ENCODE results near the gene MIEF2.
"Not testable (repeated sequence)": the region's sequence is repeated elsewhere in the genome, so short reads cannot be mapped to it uniquely, and the experiment has no call there.

The MIEF2 gene, protein sequence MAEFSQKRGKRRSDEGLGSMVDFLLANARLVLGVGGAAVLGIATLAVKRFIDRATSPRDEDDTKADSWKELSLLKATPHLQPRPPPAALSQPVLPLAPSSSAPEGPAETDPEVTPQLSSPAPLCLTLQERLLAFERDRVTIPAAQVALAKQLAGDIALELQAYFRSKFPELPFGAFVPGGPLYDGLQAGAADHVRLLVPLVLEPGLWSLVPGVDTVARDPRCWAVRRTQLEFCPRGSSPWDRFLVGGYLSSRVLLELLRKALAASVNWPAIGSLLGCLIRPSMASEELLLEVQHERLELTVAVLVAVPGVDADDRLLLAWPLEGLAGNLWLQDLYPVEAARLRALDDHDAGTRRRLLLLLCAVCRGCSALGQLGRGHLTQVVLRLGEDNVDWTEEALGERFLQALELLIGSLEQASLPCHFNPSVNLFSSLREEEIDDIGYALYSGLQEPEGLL

DNA sequence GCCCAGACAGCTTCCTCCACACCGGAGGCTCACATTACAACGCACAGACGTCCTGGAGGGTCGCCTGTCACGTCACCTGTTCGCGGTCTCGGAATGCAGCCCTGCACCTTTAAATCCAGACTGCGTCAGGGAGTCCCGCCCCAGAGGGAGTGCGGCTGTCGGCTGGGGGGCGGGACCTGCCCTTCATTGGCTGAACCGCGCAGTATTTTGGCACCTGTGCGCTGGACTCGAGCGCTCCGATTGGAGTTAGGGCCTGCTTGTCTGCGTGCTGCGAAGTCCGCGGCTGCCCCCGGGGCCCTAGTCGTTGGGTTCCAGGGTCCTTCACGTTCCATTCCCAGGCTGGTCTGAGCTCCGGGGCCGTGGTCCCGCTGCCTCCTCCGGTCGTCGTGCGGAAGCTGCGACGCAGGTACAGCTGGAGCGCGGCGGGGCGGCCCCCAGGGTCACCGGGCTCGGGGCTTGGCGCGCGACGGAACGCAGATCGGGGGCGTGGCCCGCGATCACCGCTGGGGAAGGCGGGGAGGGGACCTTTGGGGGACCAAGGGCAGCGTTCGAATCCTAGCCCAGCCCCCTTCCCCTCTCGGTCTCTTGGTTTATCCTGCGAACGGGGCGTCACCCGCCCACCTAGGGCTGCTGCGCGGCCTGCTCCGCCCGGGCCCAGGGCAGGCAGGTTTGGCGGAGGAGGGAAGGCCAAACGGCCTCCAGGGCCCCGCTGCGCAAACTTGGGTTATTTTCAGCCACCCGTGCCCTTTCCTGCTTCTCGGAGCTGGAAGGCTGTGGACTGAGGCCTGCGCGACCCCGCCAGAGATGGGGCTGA lies at the start of gene MIEF2:
Gene MIEF2 (plus strand): TSS at position 331 of the 814 bp plus-strand sequence. CDS start 2,059 bp downstream, outside the sequence.
- in situ Hi-C loops (cut with MboI; ENCODE audit: low sequenced_read_pairs), result no loop called here

DNA sequence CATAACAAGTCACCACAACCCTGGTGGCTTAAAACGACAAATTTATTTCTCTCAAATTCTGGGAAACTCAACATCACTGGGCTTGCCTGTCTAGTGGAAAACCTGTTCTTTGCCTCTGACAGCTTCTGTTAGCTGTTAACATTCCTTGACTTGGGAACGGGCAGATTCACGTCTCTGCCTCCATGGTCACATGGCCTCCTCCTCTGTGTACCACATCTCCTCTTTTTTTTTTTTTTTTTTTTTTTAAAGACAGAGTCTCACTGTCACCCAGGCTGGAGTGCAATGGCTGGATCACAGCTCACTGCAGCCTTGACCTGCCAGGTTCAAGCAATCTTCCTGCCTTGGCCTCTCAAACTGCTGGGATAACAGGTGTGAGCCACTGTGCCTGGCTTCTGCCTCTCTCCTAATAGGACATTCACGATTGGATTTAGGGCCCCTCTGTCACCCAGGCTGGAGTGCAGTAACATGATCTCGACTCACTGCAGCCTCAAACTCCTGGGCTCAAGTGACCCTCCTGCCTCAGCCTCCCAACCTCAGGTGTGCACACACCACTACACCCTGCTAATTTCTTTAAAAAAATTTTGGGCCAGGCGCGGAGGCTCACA lies 46.7 kb upstream of the MIEF2 start:
- in situ Hi-C loops (cut with MboI; ENCODE audit: low sequenced_read_pairs), result no loop called here

DNA sequence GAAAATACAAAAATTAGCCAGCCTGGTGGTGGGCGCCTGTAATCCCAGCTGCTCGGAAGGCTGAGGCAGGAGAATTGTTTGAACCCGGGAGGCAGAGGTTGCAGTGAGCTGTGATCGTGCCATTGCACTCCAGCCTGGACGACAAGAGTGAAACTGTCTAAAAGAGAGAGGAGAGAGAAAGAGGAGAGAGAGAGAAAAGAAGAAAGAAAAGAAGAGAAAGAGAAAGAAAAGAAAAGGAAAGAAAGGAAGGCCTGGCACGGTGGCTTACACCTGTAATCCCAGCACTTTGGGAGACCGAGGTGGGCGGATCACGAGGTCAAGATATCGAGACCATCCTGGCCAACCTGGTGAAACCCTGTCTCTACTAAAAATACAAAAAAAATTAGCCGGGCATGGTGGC lies 43.6 kb upstream of the MIEF2 start:
- in situ Hi-C loops (cut with MboI; ENCODE audit: low sequenced_read_pairs), result not testable (repeated sequence)

DNA sequence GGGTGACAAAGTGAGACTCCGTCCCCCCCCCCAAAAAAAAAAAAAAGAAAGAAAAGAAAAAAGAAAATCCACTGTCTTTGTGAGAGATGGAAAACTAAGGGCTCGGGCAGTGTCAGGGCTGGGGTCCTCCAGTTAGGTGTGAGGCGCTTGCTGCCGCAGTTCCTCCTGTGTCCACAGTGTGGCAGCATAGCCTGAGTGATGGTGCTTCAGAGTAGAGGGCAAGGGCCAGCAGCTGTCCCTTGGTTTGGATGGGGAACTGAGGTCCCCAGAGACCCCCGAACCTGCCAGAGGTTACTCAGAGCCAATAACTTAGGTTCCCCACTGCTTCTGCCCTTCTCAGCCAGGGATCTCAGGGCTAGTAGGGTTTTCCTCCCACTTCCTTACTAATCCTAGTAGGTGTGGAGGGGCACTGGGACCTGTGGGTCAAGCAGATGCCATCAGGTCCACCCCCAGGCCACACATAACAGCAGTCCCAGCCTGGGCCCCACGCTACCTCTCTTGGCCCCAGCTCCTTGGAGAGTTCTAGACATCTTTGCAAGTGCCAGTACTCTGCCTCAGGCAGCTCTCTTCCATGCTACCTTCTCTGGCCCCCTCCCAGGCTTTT lies 42.9 kb upstream of the MIEF2 start:
- in situ Hi-C loops (cut with MboI; ENCODE audit: low sequenced_read_pairs), result no loop called here

DNA sequence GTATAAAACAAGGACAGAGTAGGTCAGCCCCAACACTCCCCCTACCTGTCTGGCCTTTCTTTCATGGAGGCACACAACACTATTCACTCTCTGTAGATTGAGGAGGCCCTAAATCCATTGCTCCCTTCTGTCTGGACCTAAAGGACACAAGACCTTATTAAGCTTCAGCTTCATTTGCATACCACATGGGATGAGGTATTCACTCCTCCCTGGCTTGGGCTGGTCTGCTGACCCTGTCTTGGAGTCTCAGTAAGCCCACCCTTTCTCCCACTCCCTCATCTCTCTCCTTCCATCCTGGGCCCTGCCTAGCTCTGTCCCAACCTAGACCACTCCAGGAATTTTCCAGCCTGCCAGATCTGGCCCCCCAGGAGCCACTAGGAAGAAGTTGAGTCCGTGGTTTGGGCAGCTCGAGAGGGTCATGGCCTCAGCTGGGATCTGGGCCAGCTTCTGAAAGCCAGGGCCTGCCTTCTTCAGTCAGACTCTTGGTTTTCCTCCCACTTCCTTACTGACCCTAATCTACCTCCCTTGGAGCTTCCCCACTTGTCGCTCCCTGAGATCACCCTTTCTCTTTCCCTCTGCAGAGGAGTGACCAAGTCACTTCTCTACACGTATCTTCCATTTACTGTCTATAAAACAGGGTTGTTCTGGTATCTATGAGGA lies 41.6 kb upstream of the MIEF2 start:
- in situ Hi-C loops (cut with MboI; ENCODE audit: low sequenced_read_pairs), result no loop called here

DNA sequence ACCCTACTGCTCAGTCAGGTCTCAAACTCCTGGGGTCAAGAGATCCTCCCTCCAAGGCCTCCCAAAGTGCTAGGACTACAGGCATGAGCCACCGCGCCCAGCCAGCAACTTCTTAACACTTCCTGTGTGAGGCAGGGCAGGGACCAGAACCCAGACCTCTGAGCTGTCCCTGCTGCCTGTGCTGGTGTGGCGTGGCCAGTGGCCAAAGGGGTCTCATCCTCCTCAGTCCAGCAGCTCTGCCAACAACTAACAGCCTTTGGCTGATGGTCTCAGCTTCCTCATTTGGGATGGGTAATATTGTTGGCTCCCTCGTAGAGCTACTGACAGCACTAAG lies 36.4 kb upstream of the MIEF2 start:
- in situ Hi-C loops (cut with MboI; ENCODE audit: low sequenced_read_pairs), result no loop called here

DNA sequence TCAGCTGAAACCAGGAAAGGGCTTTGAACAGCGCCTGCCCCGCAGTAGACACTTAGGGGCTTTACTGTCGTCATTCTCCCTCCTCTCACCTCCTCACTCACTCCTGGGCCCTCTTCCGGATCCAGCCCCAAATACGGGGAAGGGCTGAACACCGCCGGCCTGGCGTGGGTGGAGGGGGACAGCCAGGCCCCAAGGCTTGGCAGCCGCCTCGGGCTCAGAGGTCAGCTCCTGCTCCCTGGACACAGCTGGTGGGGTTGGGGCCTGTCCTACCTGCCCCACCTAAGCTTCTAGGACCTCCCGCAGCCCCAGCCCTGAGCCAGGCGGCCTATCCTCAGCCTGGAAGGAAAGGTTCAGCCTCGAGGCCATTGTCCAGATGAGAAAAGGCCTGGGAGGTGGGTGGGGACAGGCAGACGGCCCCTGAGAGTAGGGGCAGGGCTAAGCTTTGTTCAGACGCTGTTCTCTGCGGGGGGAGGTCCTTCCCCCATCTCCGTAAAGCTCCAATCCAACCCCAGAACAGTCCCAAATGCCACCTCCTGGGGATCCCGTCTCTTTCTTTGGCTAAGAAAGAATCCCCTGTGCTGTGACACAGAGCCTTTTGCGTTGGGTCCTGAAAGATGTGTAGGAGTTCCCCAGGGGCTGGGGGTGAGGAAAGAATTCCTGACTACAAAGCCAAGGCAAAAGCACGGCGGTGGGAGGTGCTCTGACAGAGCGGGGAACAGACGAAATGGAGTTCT lies 35.9 kb upstream of the MIEF2 start:
- in situ Hi-C loops (cut with MboI; ENCODE audit: low sequenced_read_pairs), result no loop called here

DNA sequence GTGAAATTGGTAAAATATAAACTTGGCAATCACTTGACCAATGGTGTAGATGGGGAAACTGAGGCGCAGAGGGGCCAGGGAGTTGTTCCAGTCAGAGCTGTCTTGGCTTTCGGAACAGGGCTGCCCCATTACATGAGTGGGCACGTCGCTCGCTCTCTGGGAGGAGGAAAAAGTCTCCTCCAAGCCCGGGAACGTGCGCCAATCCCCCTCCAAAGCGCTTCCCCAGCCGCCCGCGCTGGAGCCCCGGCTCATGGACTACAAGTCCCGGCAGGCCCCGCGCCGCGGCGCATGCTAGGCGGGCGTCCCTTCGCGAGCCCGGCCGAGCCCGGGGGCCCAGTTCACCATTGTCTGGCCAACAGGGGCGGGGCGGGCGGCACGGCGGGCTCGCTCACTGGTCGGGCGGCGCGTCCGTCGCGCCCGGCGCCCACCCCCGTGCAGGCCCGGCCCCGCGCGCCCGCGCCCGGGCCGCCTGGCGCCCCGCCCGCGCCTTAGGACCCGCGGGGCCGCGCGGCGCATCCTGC lies 35.3 kb upstream of the MIEF2 start, which contains the start of gene LLGL1:
Gene LLGL1 (plus strand): TSS at position 515 of the 521 bp plus-strand sequence. CDS start 48 bp downstream, outside the sequence.
- in situ Hi-C loops (cut with MboI; ENCODE audit: low sequenced_read_pairs), result no loop called here

DNA sequence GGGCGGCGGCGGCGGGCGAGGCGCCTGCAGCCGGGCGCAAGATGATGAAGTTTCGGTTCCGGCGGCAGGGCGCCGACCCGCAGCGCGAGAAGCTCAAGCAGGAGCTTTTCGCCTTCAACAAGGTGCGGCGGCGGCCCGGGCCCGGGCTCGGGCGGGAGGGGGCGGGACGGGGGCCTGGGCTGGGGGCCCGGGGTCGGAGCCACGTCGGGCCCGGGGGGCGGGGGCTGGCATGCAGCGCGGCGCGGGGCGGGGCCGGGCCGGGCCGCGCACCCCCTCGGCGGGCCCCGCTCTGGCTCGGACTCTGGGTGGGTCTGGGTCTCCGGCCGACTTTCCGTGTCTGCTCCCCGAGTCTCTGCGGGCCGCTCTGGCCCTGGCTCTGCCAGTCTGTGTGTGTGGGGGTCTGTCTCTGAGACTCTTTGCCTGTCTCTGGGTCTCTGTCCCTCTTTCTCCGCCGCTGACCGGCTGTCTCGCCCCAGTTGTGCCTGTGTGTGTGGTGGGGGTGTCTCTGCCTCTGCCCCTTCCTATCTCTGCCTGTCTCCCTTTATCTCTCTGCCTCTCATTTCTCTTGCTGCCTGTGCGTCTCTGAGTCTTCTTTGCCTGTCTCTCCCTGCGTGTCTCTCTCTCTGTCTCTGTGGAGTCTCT lies 34.7 kb upstream of the MIEF2 start:
- in situ Hi-C loops (cut with MboI; ENCODE audit: low sequenced_read_pairs), result no loop called here

DNA sequence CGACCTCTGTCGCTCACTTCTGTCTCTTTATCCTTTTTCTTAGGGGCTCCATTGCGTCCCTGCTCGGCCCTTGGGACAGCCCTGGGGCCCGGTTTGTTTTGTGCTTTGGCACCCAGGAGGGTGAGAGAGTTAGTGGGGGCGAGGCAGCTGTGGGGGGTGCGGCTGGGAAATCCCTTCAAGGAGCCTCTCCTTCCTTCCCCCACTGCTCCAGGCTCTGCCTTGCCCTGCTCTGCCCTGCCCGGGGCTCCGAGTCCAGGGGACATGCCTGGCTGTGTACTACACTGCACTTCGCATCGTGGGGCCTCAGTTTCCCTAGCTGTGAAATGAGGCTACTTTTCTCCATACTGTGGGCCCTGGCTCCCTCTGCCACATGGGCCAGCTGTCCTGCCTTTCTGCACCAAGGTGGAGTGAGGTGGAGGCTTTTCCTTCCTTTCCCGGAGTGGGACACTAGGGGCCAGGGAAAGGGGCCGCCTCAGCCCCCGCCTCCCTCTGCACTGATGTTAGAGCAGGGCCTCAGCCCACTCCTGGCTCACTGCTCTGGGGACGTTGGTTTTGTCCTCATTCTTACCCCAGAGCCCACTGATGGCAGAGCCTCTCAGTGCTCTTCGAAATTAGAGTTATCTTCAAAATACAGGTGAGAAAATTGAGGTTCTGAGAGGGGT lies 34.0 kb upstream of the MIEF2 start:
- in situ Hi-C loops (cut with MboI; ENCODE audit: low sequenced_read_pairs), result no loop called here

DNA sequence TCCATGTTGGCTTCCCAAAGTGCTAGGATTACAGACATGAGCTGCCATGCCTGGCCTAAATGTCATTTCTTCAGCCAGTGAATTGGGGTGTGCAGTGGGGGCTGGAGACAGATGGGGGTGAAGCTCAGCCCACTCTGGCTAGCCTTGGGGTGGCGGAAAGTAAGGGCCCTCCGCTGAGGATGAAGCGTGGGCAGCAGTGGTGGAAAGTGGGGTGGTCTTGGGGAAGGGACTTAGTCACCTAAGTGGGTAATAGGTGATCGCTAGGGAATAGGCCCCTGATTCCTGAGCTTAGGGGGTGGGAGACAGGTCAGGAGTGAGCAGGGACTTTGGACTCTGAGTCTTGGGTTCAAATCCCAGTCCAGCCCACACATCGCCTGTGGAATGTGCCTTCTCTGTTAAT lies 32.8 kb upstream of the MIEF2 start:
- in situ Hi-C loops (cut with MboI; ENCODE audit: low sequenced_read_pairs), result no loop called here

DNA sequence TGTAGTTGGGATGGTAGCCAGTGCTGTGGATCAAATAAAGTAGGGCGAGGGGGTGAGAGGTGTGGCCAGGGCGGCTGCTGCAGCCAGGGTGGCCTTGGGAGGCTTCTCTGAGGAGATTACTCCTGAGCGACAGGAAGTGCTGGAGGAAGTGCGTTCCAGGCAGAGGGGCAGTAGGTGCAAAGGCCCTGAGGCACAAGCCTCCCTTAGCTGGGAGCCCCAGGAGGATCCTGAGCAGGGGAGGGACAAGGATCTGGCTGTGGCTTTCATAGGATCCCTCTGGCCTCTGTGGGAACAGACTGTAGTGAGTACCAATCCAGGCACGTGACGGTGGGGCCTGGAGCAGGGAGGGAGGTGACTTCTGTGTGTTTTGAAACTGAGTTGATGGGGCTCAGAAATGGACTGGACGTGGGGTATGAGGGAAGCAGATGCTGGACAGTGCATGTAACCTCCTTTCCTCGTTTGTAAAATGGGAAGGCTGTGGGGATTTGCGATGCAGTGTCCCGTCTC lies 32.2 kb upstream of the MIEF2 start:
- in situ Hi-C loops (cut with MboI; ENCODE audit: low sequenced_read_pairs), result no loop called here

DNA sequence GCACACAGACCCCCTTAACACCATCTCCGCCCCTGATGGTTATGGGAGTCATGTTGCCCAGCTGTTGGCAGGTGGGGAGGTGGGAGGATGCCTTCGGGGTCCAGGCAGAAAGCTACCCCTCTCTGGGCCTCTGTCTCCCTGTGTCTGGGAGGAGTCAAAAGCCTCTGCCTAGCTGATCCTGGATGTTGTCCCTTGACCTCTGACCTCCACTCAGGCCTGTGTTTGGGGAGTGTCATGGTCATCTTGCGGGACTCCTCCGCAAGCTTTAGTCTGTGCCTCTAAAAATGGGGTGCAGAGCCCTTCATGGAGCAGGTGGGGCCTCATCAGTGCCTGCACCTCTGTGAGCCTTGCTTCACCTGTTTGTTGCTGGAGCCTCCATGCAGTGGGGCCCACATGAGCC lies 31.2 kb upstream of the MIEF2 start:
- in situ Hi-C loops (cut with MboI; ENCODE audit: low sequenced_read_pairs), result no loop called here

DNA sequence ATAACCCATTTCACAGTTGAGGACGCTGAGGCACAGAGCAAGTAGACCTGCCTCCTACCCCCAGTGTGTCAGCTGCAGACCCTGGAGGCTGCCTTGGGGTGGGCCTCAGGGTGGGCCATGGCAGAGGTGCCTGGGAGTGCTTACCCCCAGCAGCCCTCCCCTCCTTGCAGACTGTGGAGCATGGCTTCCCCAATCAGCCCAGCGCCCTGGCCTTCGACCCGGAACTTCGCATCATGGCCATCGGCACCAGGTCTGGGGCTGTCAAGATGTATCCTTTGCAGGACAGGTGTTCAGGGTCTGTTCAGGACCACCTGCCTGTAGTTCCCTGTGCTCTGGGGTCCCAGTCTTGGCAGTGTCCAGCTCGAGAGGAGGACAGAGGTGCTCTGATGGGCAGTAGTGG lies 30.7 kb upstream of the MIEF2 start:
- in situ Hi-C loops (cut with MboI; ENCODE audit: low sequenced_read_pairs), result no loop called here

DNA sequence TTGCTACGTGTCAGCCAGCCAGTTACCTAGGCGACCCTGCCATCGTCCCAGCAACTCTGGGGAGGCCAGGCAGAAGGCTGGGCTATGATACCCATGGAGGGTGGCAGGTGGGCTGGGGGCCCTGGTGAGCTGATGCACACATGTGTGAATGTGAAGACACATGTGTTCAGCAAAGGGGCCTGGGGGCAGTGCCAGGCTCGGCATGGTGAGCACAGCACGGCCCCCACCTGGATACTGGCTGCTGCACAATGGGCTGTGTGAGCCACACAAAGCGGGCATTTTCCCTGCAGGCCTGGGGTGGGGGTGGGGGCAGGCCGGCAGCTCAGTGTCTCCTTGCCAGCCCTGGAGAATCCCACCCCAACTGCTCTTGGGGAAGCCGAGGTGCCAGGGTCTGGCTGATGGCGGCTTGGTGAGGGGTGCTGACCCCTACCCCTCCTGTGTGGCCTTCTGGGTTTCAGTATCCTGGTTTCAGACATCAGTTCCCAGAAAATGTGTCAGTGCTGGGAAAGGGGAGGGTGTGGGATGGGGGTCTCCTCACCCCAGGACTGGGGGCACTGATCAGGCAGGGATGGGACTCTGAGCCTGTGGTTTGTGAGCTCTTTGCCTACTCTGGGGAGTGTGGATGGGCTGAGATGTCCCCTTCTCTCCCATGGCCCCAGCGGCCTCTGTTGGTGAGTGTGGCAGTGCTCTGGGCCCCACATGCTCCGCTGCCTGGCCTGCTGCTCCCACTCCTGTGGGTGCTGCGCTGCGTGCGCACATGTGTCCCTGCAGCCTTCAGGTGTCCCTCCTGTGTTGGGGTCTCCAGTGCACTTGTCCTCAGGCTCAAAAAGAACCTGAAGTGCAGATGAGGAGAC lies 29.9 kb upstream of the MIEF2 start:
- in situ Hi-C loops (cut with MboI; ENCODE audit: low sequenced_read_pairs), result no loop called here

DNA sequence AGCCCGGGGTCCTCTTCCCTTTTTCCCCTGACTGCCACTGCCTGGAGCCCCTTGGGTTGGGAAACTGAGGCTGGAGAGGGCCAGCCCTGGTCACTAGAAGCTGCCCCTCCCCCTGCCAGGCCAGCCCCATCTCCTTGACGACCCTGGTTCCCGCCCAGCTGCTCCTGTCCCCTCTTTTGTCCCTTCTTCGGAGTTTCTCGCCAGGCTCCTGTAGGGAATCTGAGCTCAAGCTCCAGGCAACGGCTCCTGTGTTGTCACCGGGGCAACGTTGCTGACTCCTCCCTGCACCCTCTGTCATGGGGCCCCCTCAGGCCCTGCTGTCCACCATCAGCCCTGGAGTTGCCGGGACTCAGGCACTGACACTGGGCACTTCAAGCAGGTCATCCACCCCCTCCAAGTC lies 29.3 kb upstream of the MIEF2 start:
- in situ Hi-C loops (cut with MboI; ENCODE audit: low sequenced_read_pairs), result no loop called here

DNA sequence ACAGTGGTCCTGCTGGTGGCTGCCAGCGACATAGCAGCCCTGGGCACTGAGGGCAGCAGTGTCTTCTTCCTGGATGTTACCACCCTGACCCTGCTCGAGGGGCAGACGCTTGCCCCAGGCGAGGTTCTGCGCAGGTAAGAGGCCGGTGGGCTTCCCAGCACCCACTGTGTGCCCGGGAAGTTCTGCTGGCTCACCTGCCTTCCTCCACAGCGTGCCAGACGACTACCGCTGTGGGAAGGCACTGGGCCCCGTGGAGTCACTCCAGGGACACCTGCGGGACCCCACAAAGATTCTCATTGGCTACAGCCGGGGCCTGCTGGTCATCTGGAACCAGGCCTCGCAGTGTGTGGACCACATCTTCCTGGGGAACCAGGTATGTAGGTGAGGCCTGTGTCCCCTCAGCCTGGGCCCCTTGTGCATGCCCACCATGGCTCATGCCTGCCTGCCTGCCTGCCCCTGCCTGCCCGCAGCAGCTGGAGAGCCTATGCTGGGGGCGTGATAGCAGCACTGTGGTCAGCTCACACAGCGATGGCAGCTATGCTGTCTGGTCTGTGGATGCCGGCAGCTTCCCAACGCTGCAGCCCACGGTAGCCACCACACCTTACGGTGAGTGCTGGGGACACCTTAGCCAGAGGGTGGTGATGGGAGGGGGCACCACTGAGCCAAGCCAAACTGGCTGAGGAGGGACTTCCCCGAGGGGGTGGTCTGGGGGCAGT lies 26.5 kb upstream of the MIEF2 start:
- in situ Hi-C loops (cut with MboI; ENCODE audit: low sequenced_read_pairs), result no loop called here

Measured in HL-60/S4 treated with retinoic acid at 250 ng/mL for 4 days and 3 days (cell line).